ENCODE measurements around the gene LRPAP1. TPM values are rescaled to one million over a fixed set of nuclear protein-coding genes. Genes with fewer than 3 reads are reported as not detected.
"Not testable (repeated sequence)": the region's sequence is repeated elsewhere in the genome, so short reads cannot be mapped to it uniquely, and the experiment has no call there.

The LRPAP1 gene
- total RNA-seq, 1 experiment from 2014 or later = 126 TPM

- H4K20me1 ChIP-seq (ENCODE audit: insufficient read depth); H3F3A ChIP-seq (ENCODE audit: insufficient read depth, low read depth); H3K4me1 ChIP-seq (replicated peaks; ENCODE audit: insufficient read depth); H3K27ac ChIP-seq; H3K36me3 ChIP-seq (ENCODE audit: low read depth); H2AFZ ChIP-seq; BruUV-seq (replicated peaks); H3K4me3 ChIP-seq; H3K79me2 ChIP-seq (ENCODE audit: low read depth); CTCF ChIA-PET; H3K9me3 ChIP-seq (ENCODE audit: insufficient read depth, low read depth); H3K4me2 ChIP-seq; intact Hi-C loops (cut with micrococcal nuclease; ENCODE audit: unreplicated experiment); POLR2A ChIA-PET (ENCODE audit: unreplicated experiment); H3K9me2 ChIP-seq (ENCODE audit: insufficient read depth); DNase-seq: not testable (repeated sequence)
- H3K27me3 ChIP-seq (ENCODE audit: insufficient read depth, low read depth) = peaks cover 16% of the 10 kb centered on the region; the same call in 1 of the 2 replicates
Measured at GRCh38 chr4:3557676-3558513, 25.7 kb upstream of the LRPAP1 start.

DNA sequence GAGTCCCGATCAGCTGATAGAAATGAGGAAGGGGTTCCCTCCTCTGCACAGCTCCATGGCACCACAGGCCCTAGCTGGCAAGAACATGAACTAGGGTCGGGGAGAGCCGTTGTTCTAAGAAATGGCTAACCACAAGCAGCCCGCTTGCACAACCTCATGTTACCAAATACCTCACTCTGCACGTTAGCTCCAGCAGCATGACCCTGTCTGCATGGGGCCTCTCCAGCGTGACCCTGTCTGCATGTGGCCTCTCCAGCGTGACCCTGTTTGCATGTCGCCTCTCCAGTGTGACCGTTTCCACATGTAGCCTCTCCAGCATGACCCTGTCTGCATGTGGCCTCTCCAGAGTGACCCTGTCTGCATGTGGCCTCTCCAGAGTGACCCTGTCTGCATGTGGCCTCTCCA is 24.9 kb upstream of the LRPAP1 start:
- H3K27ac ChIP-seq; DNase-seq; POLR2A ChIA-PET (ENCODE audit: unreplicated experiment); BruUV-seq (replicated peaks); H2AFZ ChIP-seq; CTCF ChIA-PET; H4K20me1 ChIP-seq (ENCODE audit: insufficient read depth); H3K9me2 ChIP-seq (ENCODE audit: insufficient read depth); H3F3A ChIP-seq (ENCODE audit: insufficient read depth, low read depth); H3K9me3 ChIP-seq (ENCODE audit: insufficient read depth, low read depth); H3K79me2 ChIP-seq (ENCODE audit: low read depth); H3K4me2 ChIP-seq; H3K4me3 ChIP-seq; H3K4me1 ChIP-seq (replicated peaks; ENCODE audit: insufficient read depth); intact Hi-C loops (cut with micrococcal nuclease; ENCODE audit: unreplicated experiment); H3K36me3 ChIP-seq (ENCODE audit: low read depth): not testable (repeated sequence)
- peaks cover 16% of the 10 kb centered on the region; the same call in 1 of the 2 replicates for H3K27me3 ChIP-seq (ENCODE audit: insufficient read depth, low read depth)

- H3K27ac ChIP-seq; H3K9me2 ChIP-seq (ENCODE audit: insufficient read depth); H3K4me3 ChIP-seq; POLR2A ChIA-PET (ENCODE audit: unreplicated experiment); H3K36me3 ChIP-seq (ENCODE audit: low read depth); DNase-seq; H3K4me2 ChIP-seq; H3K4me1 ChIP-seq (replicated peaks; ENCODE audit: insufficient read depth); CTCF ChIA-PET; H3F3A ChIP-seq (ENCODE audit: insufficient read depth, low read depth); H3K79me2 ChIP-seq (ENCODE audit: low read depth); H2AFZ ChIP-seq; H3K9me3 ChIP-seq (ENCODE audit: insufficient read depth, low read depth); BruUV-seq (replicated peaks); H4K20me1 ChIP-seq (ENCODE audit: insufficient read depth); intact Hi-C loops (cut with micrococcal nuclease; ENCODE audit: unreplicated experiment): not testable (repeated sequence)
- peaks cover 16% of the 10 kb centered on the region; the same call in 1 of the 2 replicates for H3K27me3 ChIP-seq (ENCODE audit: insufficient read depth, low read depth)
Measured at GRCh38 chr4:3556244-3556867, 24.1 kb upstream of the LRPAP1 start.

DNA sequence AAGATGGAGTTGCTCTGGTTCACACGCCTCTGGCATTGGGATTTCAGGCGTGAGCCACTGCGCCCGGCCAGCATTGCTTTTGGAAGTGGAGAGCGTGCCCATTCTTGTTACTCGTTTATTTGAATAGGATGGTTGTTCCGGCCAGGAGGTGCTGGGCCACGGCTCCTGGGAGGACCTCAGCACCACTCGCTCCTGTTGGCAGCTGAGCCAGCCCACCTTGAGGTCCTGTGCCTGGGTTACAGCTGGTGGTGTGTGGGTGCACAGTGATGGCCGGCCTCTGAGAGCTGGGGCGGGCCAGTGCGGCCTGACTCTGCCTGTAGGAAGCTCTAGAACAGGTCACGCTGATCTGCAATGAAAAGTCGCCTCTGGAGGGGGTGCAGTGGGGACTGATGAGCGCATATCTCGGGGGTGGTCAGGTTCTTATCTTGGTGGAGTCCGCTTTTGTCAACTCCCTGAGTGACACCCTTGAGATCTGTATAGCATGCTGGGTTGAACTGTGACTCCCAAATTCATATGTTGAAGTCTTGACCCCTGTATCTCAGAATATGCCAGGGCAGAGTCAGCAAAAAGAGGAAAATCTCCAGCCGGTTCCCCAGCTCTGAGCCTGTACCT is 23.3 kb upstream of the LRPAP1 start:
- CTCF ChIA-PET; H3F3A ChIP-seq (ENCODE audit: insufficient read depth, low read depth); POLR2A ChIA-PET (ENCODE audit: unreplicated experiment); H2AFZ ChIP-seq; H4K20me1 ChIP-seq (ENCODE audit: insufficient read depth); H3K4me2 ChIP-seq; H3K4me3 ChIP-seq; H3K9me2 ChIP-seq (ENCODE audit: insufficient read depth); intact Hi-C loops (cut with micrococcal nuclease; ENCODE audit: unreplicated experiment); DNase-seq; H3K79me2 ChIP-seq (ENCODE audit: low read depth); H3K9me3 ChIP-seq (ENCODE audit: insufficient read depth, low read depth); H3K4me1 ChIP-seq (replicated peaks; ENCODE audit: insufficient read depth); H3K27ac ChIP-seq; H3K36me3 ChIP-seq (ENCODE audit: low read depth); BruUV-seq (replicated peaks): not testable (repeated sequence)
- 0 out of 2 replicates have a peak, but pooled peaks cover 16% of the 10 kb centered on the region for H3K27me3 ChIP-seq (ENCODE audit: insufficient read depth, low read depth)

- H4K20me1 ChIP-seq (ENCODE audit: insufficient read depth); H3K9me2 ChIP-seq (ENCODE audit: insufficient read depth); intact Hi-C loops (cut with micrococcal nuclease; ENCODE audit: unreplicated experiment); CTCF ChIA-PET; BruUV-seq (replicated peaks); H3K36me3 ChIP-seq (ENCODE audit: low read depth); H3K4me1 ChIP-seq (replicated peaks; ENCODE audit: insufficient read depth); H3F3A ChIP-seq (ENCODE audit: insufficient read depth, low read depth); DNase-seq; H3K4me2 ChIP-seq; H3K27ac ChIP-seq; H3K27me3 ChIP-seq (ENCODE audit: insufficient read depth, low read depth); H3K4me3 ChIP-seq; H3K79me2 ChIP-seq (ENCODE audit: low read depth); H3K9me3 ChIP-seq (ENCODE audit: insufficient read depth, low read depth); POLR2A ChIA-PET (ENCODE audit: unreplicated experiment); H2AFZ ChIP-seq: not testable (repeated sequence)
Measured at GRCh38 chr4:3551366-3551765, 19.1 kb upstream of the LRPAP1 start.

DNA sequence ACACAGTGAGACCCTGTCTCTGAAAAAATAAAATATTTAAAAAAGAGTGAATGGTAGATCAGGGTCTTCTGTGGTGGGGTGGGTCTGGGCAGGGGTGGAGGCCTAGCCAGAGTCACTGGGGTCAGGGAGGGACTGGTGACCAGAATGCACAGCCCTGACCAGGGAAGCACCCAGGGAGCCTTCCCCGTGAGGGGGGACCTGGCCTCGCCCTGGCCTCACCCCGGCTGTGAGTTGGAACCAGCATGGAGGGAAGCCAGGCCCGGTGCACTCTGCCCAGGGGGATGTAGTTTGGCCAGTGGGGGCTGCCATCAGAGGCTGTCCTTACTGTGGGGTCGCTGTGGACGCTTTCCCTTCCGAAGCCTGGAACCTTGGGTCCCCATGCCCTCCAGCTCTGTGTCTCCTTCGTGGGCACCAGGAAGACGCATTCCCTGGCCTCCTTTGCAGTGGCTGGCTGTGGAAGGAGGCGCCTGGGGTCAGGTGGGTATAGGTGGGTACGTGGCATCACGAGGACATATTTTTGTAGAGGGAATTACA is 18.6 kb upstream of the LRPAP1 start:
- CTCF ChIA-PET; H3K9me2 ChIP-seq (ENCODE audit: insufficient read depth); DNase-seq; H3K36me3 ChIP-seq (ENCODE audit: low read depth); H3K9me3 ChIP-seq (ENCODE audit: insufficient read depth, low read depth); H3K4me2 ChIP-seq; H3K79me2 ChIP-seq (ENCODE audit: low read depth); H2AFZ ChIP-seq; H3K4me1 ChIP-seq (replicated peaks; ENCODE audit: insufficient read depth); H3K4me3 ChIP-seq; H3K27me3 ChIP-seq (ENCODE audit: insufficient read depth, low read depth); intact Hi-C loops (cut with micrococcal nuclease; ENCODE audit: unreplicated experiment); POLR2A ChIA-PET (ENCODE audit: unreplicated experiment); H3F3A ChIP-seq (ENCODE audit: insufficient read depth, low read depth); H4K20me1 ChIP-seq (ENCODE audit: insufficient read depth); H3K27ac ChIP-seq; BruUV-seq (replicated peaks): not testable (repeated sequence)

GRCh38 chr4:3550041-3550440 is 17.8 kb upstream of the LRPAP1 start:
- H3K4me2 ChIP-seq; H3K4me3 ChIP-seq; CTCF ChIA-PET; intact Hi-C loops (cut with micrococcal nuclease; ENCODE audit: unreplicated experiment); H3F3A ChIP-seq (ENCODE audit: insufficient read depth, low read depth); DNase-seq; H3K36me3 ChIP-seq (ENCODE audit: low read depth); H4K20me1 ChIP-seq (ENCODE audit: insufficient read depth); H3K27ac ChIP-seq; H3K4me1 ChIP-seq (replicated peaks; ENCODE audit: insufficient read depth); H2AFZ ChIP-seq; H3K27me3 ChIP-seq (ENCODE audit: insufficient read depth, low read depth); H3K9me3 ChIP-seq (ENCODE audit: insufficient read depth, low read depth); POLR2A ChIA-PET (ENCODE audit: unreplicated experiment); H3K79me2 ChIP-seq (ENCODE audit: low read depth); H3K9me2 ChIP-seq (ENCODE audit: insufficient read depth); BruUV-seq (replicated peaks): not testable (repeated sequence)

Data from PC-9 (cell line).